ENCODE results near the gene RMI2. TPM values are rescaled to one million over a fixed set of nuclear protein-coding genes. Genes with fewer than 3 reads are reported as not detected.
A peak's percentile ranks its signal among the peaks of the same experiment; 100 is the strongest.

The RMI2 gene
- total and polyA plus RNA-seq, 11 donors = 0.23 to 6.6 (median 0.76) TPM; not detected in 2

- TF ChIP-seq POLR2A (IDR thresholded peaks at IDR 0.05) = no peak
- no peak for TF ChIP-seq CTCF (IDR thresholded peaks at IDR 0.05)
- Histone ChIP-seq H3K27ac (no peak overlapping the region), H3K4me1 (peaks cover 5 to 76% (median 30%) of the 10 kb centered on the region in 12 donors), H3K4me3 (no peak overlapping the region), H3K36me3 (no peaks in the 10 kb centered on the region), H3K27me3 (peaks cover 0 to 37% (median 0%) of the 10 kb centered on the region in 9 donors), H3K9me3 (no peaks in the 10 kb centered on the region)
- 78 to 86% (median 85%) methylated on average over 13 of the region's 13 CpGs for WGBS, 4 donors
- ATAC-seq = no peak
- intact Hi-C loops (cut with DNase I) = no loop called here
- DNase-seq = no peak
Observed at GRCh38 chr16:11360641-11361373, 15.5 kb downstream of the RMI2 start.

- intact Hi-C loops (cut with DNase I) = no loop called here
- Histone ChIP-seq H3K27ac (no peak overlapping the region), H3K4me3 (peak overlapping the region in 2 of 12 donors; percentile 2 to 21), H3K27me3 (peaks cover 0 to 37% (median 0%) of the 10 kb centered on the region in 9 donors), H3K9me3 (no peaks in the 10 kb centered on the region), H3K4me1 (peaks cover 5 to 65% (median 25%) of the 10 kb centered on the region in 12 donors), H3K36me3 (no peaks in the 10 kb centered on the region)
- 54 to 73% (median 62%) methylated on average over 14 to 16 of the region's 16 CpGs for WGBS, 4 donors
- ATAC-seq = no peak
- no peak for DNase-seq
- TF ChIP-seq CTCF (IDR thresholded peaks at IDR 0.05) (no peak), POLR2A (IDR thresholded peaks at IDR 0.05) (no peak)
Observed at GRCh38 chr16:11361701-11362451, 16.6 kb downstream of the RMI2 start.

GRCh38 chr16:11363927-11364258 lies 18.6 kb downstream of the RMI2 start:
- Histone ChIP-seq H3K27ac (no peak overlapping the region), H3K9me3 (no peaks in the 10 kb centered on the region), H3K4me1 (peaks cover 0 to 45% (median 10%) of the 10 kb centered on the region in 12 donors), H3K27me3 (peaks cover 0 to 29% (median 0%) of the 10 kb centered on the region in 9 donors), H3K36me3 (no peaks in the 10 kb centered on the region), H3K4me3 (no peak overlapping the region)
- DNase-seq (no peak), ATAC-seq (no peak)
- TF ChIP-seq POLR2A (IDR thresholded peaks at IDR 0.05) (no peak), CTCF (IDR thresholded peaks at IDR 0.05) (no peak)
- 71 to 84% (median 79%) methylated on average over 7 of the region's 7 CpGs for WGBS, 4 donors
- intact Hi-C loops (cut with DNase I) = no loop called here

GRCh38 chr16:11367483-11367906 lies 22.2 kb downstream of the RMI2 start:
- H3K4me1 ChIP-seq = peaks cover 0 to 25% (median 7%) of the 10 kb centered on the region in 12 donors
- H3K4me3 ChIP-seq = no peak overlapping the region
- TF ChIP-seq CTCF (IDR thresholded peaks at IDR 0.05) = no peak
- TF ChIP-seq POLR2A (IDR thresholded peaks at IDR 0.05) = no peak
- 90 to 93% (median 92%) methylated on average over 5 of the region's 5 CpGs for WGBS, 4 donors
- H3K27me3 ChIP-seq = peaks cover 0 to 10% (median 0%) of the 10 kb centered on the region in 9 donors
- intact Hi-C loops (cut with DNase I) = no loop called here
- no peak overlapping the region for H3K27ac ChIP-seq
- DNase-seq = no peak
- no peaks in the 10 kb centered on the region for H3K9me3 ChIP-seq
- no peaks in the 10 kb centered on the region for H3K36me3 ChIP-seq
- ATAC-seq = no peak
